Esophagus muscularis mucosa (tissue), 3 donors: ENCODE results near the gene FAM72D.
"Not testable (repeated sequence)": the region's sequence is repeated elsewhere in the genome, so short reads cannot be mapped to it uniquely, and the experiment has no call there.

Source experiments
- EP300 ChIP-seq: sonication (generic); formaldehyde crosslinking; IDR thresholded peaks from one replicate; pipeline ENCODE4 v1.6.1; 2017; ENCODE audit warnings: antibody characterized with exemption
- TF ChIP-seq, protein P1 (sequence below), 3 experiments: fragments of 200-600 bp in 2 of 3; fragments of 450-650 bp in 1 of 3; sonication (generic) in 2 of 3; IDR thresholded peaks; one replicate each; pipeline ENCODE4 v1.5.1; 2017 to 2019; ENCODE audit warnings: antibody characterized with exemption in 3 of 3, mild to moderate bottlenecking in 2 of 3, moderate library complexity in 1 of 3

- TF ChIP-seq, protein P1, sequence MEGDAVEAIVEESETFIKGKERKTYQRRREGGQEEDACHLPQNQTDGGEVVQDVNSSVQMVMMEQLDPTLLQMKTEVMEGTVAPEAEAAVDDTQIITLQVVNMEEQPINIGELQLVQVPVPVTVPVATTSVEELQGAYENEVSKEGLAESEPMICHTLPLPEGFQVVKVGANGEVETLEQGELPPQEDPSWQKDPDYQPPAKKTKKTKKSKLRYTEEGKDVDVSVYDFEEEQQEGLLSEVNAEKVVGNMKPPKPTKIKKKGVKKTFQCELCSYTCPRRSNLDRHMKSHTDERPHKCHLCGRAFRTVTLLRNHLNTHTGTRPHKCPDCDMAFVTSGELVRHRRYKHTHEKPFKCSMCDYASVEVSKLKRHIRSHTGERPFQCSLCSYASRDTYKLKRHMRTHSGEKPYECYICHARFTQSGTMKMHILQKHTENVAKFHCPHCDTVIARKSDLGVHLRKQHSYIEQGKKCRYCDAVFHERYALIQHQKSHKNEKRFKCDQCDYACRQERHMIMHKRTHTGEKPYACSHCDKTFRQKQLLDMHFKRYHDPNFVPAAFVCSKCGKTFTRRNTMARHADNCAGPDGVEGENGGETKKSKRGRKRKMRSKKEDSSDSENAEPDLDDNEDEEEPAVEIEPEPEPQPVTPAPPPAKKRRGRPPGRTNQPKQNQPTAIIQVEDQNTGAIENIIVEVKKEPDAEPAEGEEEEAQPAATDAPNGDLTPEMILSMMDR (IDR thresholded peaks at IDR 0.05) = not testable (repeated sequence)
- TF ChIP-seq EP300 = not testable (repeated sequence)
These were observed 18.8 kb downstream of the FAM72D start for GRCh38 chr1:145114560-145115057.
